HG03175 (cell line): ENCODE measurements around the gene OGT.
"Not testable (repeated sequence)": the region's sequence is repeated elsewhere in the genome, so short reads cannot be mapped to it uniquely, and the experiment has no call there.

ENCODE experiments used
- ATAC-seq: cut with Tn5 transposase; IDR thresholded peaks from one replicate; pipeline ENCODE4 v1.9.1; 2021; ENCODE audit warnings: mild to moderate bottlenecking, moderate library complexity; ENCODE audit not compliant: unreplicated experiment

OGT gene

DNA sequence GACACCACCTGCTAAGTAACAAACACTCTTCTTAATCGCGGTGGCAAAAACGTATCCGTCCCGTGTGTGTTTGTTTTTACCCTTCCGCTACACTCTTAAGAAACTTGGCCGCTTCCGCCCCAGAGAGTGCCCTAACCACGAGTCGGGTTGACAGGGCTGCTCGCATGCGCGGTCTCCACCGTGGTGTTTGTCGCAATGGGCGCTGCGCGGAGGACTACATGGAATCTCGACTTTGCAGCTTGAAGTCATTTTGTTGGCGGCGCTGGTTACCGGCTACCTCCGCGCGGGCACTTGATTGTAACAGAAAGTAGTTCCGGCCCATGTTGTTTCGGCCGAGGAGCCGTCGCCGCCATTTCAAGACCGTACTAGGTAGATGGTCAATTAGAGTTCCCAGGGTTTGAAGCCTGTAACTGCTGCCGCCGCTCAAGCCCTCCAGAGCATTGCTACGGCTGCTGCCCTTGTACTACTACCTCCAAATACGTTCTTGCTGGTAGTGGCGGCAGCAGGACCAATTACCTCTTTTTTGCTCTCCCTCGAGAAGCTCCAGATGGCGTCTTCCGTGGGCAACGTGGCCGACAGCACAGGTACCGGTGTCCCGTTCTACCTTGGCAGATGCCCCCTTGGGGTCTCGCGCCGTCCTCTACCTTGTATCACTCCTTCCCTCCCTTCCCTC lies at the start of gene OGT:
Gene OGT, plus strand, starts transcription at position 352 of the 673 bp plus-strand sequence. Its CDS starts 196 bp downstream, at position 548.
- peak; percentile 83 for ATAC-seq

- ATAC-seq = no peak
These were observed 45.1 kb upstream of the OGT start for GRCh38 chrX:71487814-71488213.

GRCh38 chrX:71489540-71489939 lies 43.4 kb upstream of the OGT start:
- ATAC-seq = no peak

DNA sequence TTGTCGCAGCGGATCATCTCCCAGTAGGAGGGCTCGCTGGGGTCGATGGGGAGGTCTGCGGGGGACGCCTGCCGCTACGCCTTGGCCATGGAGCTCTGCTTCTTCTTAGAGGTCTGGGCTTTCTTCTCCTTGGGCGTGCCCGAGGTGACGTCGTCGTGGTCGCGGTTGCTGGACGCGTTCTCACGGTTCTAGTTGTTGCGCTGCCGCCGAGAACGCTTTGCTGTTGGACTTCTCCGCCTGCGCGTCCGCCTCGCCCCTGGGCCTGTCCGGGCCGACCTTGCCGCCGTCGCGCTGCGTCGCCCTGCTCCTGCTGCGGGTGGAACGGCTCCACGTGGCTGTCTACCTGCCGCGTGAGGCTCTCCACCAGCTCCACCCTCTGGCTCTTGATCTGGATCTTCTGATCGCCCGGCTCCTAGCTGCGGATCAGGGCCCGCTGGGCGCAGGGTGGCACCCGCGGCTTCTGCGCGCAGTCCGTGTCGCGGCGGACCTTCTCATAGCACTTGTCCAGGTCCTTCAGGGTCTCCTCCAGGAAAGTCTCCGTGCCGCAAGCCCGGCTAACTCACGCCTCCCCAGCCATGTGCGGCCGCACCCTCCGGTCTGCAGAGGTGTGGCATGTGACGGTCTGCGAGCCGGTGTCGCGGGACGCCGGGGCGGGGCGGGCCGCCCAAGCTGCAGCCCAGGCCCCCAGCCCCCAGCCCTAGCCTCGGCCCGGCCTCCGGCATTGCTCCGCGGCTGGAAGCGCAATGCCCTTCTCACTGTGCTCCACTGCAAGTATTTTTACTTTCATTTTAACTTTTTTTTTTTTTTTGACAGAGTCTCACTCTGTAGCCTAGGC lies 40.5 kb upstream of the OGT start:
- ATAC-seq = peak; percentile 45

GRCh38 chrX:71493111-71493613 lies 39.7 kb upstream of the OGT start:
- no peak for ATAC-seq

GRCh38 chrX:71495979-71496378 lies 36.9 kb upstream of the OGT start:
- ATAC-seq = not testable (repeated sequence)

GRCh38 chrX:71496476-71496875 lies 36.4 kb upstream of the OGT start:
- ATAC-seq = no peak

GRCh38 chrX:71502080-71502479 lies 30.8 kb upstream of the OGT start:
- not testable (repeated sequence) for ATAC-seq

- no peak for ATAC-seq
These were observed 28.6 kb upstream of the OGT start for GRCh38 chrX:71504346-71504745.

- no peak for ATAC-seq
These were observed 23.6 kb upstream of the OGT start for GRCh38 chrX:71509289-71509688.

DNA sequence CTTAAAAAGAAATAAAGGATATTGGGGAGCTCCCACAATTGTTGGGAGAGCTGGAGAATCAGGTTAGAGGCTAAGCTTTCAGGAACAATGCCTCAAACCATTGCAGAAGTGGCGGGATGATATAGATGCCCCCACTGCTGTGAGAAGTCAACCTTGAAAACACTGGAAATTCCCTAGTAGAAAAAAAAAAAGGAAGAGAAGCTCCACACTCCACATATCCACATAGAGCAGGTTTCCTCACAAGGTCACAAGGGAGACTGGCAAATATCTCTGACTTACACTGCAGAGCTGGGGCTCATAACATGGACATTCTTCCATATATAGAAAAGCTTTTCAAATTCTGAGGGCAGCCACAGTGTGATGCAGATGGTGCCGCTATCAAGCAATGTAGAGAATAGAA lies 22.7 kb upstream of the OGT start:
- no peak for ATAC-seq

- not testable (repeated sequence) for ATAC-seq
These were observed 19.2 kb upstream of the OGT start for GRCh38 chrX:71513731-71514130.

- ATAC-seq = peak; percentile 73
These were observed 18.4 kb upstream of the OGT start for GRCh38 chrX:71514367-71515037.

- ATAC-seq = no peak
These were observed 17.9 kb upstream of the OGT start for GRCh38 chrX:71515038-71515396.

- no peak for ATAC-seq
These were observed 7.6 kb upstream of the OGT start for GRCh38 chrX:71525316-71525715.

- ATAC-seq = peak; percentile 19
These were observed 689 bp upstream of the OGT start for GRCh38 chrX:71532078-71532752.

GRCh38 chrX:71533516-71533850 lies 579 bp downstream of the OGT start:
- ATAC-seq = no peak

DNA sequence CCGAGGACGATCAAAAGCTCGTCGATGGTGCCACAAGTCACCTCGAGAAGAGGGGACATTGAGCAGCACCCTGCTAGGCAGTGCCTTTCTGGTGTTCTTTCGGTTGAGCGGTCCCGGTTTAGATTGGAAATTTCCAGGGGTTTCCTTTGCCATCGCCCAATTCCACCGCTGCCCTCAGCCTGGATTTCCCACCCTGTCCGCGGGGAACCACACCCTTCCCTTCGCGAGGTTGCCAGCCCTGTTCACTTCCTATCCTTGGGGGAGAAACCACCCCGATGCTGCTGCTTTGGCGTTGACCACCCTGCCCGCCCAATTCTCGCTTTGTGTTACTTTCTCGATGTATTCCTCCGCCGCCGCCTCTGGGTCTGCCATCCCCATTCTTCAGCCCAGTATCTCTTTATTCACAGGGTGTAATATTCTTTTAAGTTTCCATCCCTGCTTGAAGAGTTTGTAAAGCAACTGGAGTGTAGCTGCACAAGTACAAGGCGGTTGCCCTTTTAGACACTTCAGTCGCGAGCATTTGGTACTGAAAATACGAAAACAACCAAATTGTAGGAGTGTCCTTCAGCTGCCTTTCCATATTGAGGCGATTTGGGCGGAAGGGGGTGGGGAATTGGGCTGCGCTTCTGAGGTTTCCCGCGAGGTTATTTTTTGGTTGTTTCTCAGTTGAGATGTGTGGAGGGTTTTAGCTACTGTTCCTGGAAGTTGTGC lies 1.1 kb downstream of the OGT start:
- ATAC-seq = no peak

DNA sequence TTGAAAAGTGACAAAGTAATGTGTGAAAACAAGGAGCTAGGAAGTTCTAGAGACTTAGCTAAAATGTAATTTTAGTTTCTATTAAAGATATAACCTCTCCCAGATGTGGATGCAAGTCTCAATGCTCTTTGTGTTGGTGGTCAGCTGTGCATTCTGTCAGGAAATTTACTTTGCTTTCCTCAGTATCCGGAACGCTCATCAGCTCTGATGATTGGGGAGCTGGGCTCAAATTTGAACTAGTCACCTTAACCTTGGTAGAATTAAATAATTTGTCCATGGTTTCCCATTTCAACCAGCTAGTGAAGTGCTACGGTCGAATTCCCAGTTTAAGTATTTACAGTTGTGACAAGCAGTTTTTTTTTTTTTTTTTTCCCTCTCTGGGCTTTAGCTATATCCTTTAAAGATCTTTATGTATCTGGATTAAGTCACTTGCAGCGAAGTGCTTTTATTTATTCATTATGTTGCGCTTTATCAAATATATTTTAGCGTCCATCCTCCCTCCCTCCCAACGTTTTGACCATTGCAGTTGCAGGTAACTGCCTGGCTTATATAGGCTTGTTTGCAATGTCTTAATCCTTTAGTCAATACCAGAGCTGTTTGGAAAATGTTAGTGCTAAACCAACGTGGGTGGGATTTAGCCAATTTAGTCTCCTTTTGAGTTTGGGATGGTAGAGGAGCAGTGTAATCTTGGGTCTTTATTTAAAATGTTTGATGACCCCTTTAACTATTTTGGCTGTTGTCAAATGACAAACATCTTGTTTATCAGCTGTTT lies 2.1 kb downstream of the OGT start:
- no peak for ATAC-seq

DNA sequence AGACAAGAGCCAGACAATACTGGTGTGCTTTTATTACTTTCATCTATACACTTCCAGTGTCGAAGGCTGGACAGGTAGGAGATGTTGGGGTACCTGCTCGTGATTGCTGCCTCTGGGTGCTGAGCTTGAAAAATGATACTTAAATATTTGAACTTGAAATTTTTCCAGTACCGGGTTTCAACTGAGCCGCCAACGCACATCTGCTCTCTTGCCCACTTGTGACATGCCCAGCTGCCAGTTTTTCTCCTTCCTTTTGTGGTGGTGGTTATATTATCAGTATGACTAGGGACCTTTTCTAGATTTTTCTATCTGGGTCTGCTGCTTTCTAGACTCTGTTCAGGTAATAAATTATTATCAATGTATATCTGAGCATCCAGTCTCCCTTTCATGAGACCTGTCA lies 3.4 kb downstream of the OGT start:
- ATAC-seq = no peak
